ENCODE measurements around the gene SETD3.

DNA sequence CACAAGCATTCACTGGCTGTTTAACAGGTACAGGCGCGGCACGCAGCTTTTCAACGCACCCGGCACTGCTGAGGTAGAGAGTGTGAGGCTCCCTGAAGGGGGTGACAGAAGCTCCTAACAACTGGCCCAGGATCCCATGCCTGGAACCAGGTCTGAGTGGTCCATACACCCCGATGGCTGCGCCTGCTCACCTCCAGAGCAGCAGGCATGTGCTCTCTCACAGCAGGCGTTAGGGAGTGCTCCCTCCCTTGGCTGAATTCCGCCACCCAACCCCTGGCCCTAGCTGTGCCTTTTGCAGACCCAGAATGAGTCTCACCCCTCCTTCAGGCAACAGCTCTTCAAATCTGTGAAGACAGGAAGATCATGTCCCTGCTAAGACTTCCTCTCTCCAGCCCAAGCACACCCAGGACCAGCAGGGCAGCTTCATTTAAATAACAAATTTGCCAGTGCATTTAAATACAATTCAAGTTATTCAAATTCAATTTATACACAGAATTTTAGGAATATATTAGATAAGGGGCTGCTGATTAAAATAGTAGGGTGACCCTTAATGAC, 86.0 kb downstream of the SETD3 start:
- TF ChIP-seq, protein P1, sequence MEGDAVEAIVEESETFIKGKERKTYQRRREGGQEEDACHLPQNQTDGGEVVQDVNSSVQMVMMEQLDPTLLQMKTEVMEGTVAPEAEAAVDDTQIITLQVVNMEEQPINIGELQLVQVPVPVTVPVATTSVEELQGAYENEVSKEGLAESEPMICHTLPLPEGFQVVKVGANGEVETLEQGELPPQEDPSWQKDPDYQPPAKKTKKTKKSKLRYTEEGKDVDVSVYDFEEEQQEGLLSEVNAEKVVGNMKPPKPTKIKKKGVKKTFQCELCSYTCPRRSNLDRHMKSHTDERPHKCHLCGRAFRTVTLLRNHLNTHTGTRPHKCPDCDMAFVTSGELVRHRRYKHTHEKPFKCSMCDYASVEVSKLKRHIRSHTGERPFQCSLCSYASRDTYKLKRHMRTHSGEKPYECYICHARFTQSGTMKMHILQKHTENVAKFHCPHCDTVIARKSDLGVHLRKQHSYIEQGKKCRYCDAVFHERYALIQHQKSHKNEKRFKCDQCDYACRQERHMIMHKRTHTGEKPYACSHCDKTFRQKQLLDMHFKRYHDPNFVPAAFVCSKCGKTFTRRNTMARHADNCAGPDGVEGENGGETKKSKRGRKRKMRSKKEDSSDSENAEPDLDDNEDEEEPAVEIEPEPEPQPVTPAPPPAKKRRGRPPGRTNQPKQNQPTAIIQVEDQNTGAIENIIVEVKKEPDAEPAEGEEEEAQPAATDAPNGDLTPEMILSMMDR (conservative IDR thresholded peaks at IDR 0.05 in 1 of 2, IDR thresholded peaks at IDR 0.05 in 1 of 2; ENCODE audit: extremely low read depth in 1 of 2, insufficient read depth in 1 of 2, low read depth in 1 of 2, low read length in 2 of 2), result no peak
- no peak for TF ChIP-seq EZH2 (IDR thresholded peaks at IDR 0.05; ENCODE audit: borderline replicate concordance, low read length)
